Breast epithelium (tissue), 3 donors: ENCODE measurements around the gene SLC4A8.

Experiments used
- POLR2AphosphoS5 ChIP-seq, 3 donors: sonication (generic); formaldehyde crosslinking; IDR thresholded peaks; one replicate each; pipeline ENCODE4 v1.6.1; 2017; ENCODE audit warnings: antibody characterized with exemption in 3 of 3
- TF ChIP-seq, protein P1 (sequence below), 3 donors: fragments of 450-650 bp; IDR thresholded peaks; one replicate each; pipeline ENCODE4 v1.5.1; 2016 to 2017; ENCODE audit warnings: antibody characterized with exemption in 3 of 3, mild to moderate bottlenecking in 3 of 3, moderate library complexity in 3 of 3

GRCh38 chr12:51520576-51521325 is 96.1 kb downstream of the SLC4A8 start:
- TF ChIP-seq, protein P1, sequence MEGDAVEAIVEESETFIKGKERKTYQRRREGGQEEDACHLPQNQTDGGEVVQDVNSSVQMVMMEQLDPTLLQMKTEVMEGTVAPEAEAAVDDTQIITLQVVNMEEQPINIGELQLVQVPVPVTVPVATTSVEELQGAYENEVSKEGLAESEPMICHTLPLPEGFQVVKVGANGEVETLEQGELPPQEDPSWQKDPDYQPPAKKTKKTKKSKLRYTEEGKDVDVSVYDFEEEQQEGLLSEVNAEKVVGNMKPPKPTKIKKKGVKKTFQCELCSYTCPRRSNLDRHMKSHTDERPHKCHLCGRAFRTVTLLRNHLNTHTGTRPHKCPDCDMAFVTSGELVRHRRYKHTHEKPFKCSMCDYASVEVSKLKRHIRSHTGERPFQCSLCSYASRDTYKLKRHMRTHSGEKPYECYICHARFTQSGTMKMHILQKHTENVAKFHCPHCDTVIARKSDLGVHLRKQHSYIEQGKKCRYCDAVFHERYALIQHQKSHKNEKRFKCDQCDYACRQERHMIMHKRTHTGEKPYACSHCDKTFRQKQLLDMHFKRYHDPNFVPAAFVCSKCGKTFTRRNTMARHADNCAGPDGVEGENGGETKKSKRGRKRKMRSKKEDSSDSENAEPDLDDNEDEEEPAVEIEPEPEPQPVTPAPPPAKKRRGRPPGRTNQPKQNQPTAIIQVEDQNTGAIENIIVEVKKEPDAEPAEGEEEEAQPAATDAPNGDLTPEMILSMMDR (IDR thresholded peaks at IDR 0.05), result no peak
- TF ChIP-seq POLR2AphosphoS5 (IDR thresholded peaks at IDR 0.05), result no peak
